Activated CD4-positive, alpha-beta T cell treated with anti-CD3 and anti-CD28 coated beads, Interleukin-2, Interleukin-6, amounts not matched to agents 100 ng/mL and 50 ng/mL, durations not matched to agents 16 hours and 8 hours (primary cell): ENCODE measurements around the gene FNDC3B.
"Not testable (repeated sequence)": the region's sequence is repeated elsewhere in the genome, so short reads cannot be mapped to it uniquely, and the experiment has no call there.

Experiments
- DNase-seq: peaks from one replicate; pipeline ENCODE4 v3.0.0-alpha.2; 2020

Gene FNDC3B

GRCh38 chr3:172352786-172353185 lies 313.4 kb downstream of the FNDC3B start:
- DNase-seq = no peak

GRCh38 chr3:172354931-172355499 lies 315.6 kb downstream of the FNDC3B start:
- no peak for DNase-seq

- DNase-seq = no peak
Observed at GRCh38 chr3:172355836-172356235, 316.5 kb downstream of the FNDC3B start.

GRCh38 chr3:172356427-172356826 lies 317.0 kb downstream of the FNDC3B start:
- no peak for DNase-seq

GRCh38 chr3:172357850-172358754 lies 318.7 kb downstream of the FNDC3B start:
- no peak for DNase-seq

GRCh38 chr3:172359231-172359630 lies 319.9 kb downstream of the FNDC3B start:
- no peak for DNase-seq

GRCh38 chr3:172359996-172360395 lies 320.6 kb downstream of the FNDC3B start:
- no peak for DNase-seq

- DNase-seq = no peak
Observed at GRCh38 chr3:172362583-172362982, 323.2 kb downstream of the FNDC3B start.

- no peak for DNase-seq
Observed at GRCh38 chr3:172364374-172365027, 325.1 kb downstream of the FNDC3B start.

- DNase-seq = no peak
Observed at GRCh38 chr3:172365028-172365567, 325.7 kb downstream of the FNDC3B start.

GRCh38 chr3:172367205-172368105 lies 328.1 kb downstream of the FNDC3B start:
- no peak for DNase-seq

- not testable (repeated sequence) for DNase-seq
Observed at GRCh38 chr3:172368556-172368955, 329.2 kb downstream of the FNDC3B start.

GRCh38 chr3:172369590-172370259 lies 330.3 kb downstream of the FNDC3B start:
- DNase-seq = no peak

GRCh38 chr3:172370419-172370818 lies 331.0 kb downstream of the FNDC3B start:
- DNase-seq = no peak

GRCh38 chr3:172371544-172371943 lies 332.2 kb downstream of the FNDC3B start:
- DNase-seq = no peak

GRCh38 chr3:172372895-172373294 lies 333.5 kb downstream of the FNDC3B start:
- no peak for DNase-seq

- no peak for DNase-seq
Observed at GRCh38 chr3:172373912-172374311, 334.5 kb downstream of the FNDC3B start.

GRCh38 chr3:172375206-172375850 lies 335.9 kb downstream of the FNDC3B start:
- DNase-seq = no peak

- DNase-seq = no peak
Observed at GRCh38 chr3:172376402-172376801, 337.0 kb downstream of the FNDC3B start.

- no peak for DNase-seq
Observed at GRCh38 chr3:172376881-172377280, 337.5 kb downstream of the FNDC3B start.

GRCh38 chr3:172378439-172378838 lies 339.1 kb downstream of the FNDC3B start:
- no peak for DNase-seq
